Epidermal melanocyte (primary cell): ENCODE measurements around the gene ZNF674.
"Not testable (repeated sequence)": the region's sequence is repeated elsewhere in the genome, so short reads cannot be mapped to it uniquely, and the experiment has no call there.

Experiments
- DNase-seq: peaks from one replicate; pipeline ENCODE4 v3.0.0; 2011; ENCODE audit warnings: low spot score; ENCODE audit not compliant: insufficient read length

Gene ZNF674

DNA sequence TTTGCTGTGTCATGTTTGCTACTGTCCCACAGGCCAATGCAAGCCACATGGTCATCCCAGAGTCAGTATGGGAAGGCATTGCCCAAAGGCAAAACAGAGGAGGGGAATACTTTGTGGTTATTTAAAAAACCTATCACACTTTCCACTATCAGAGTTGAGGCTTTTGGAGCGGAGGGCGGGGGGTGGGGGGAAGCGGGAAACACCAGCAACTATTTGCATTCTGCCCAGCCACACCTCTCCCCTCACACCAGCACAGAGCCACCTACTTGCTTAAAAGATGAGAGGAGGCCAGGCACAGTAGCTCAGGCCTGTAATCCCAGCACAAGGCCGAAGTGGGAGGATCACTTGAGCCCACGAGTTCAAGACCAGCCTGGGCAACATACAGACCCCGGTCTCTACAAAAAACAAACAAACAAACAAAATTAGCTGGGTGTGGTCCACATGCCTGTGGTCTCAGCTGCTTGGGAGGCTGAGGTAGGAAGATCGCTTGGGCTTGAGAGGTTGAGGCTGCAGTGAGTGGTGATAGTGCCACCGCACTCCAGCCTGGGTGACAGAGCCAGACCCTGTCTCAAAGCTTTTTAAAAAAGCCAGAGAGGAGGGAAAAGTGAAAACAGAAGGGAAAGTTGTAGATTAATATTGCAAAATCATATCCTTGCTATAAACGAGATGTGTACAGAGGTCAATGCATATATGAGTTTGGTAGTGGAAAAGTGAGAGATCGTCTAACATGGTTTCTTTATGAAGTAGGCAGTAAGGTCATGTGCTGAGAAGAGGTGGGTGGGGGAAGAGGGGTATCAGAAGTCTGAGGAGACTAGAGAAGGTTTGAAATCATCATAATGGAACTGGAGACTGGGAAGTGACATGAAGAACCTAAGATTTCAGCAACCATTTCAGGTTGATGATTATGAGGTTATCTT is 26.5 kb upstream of the ZNF674 start:
- DNase-seq: no peak

DNA sequence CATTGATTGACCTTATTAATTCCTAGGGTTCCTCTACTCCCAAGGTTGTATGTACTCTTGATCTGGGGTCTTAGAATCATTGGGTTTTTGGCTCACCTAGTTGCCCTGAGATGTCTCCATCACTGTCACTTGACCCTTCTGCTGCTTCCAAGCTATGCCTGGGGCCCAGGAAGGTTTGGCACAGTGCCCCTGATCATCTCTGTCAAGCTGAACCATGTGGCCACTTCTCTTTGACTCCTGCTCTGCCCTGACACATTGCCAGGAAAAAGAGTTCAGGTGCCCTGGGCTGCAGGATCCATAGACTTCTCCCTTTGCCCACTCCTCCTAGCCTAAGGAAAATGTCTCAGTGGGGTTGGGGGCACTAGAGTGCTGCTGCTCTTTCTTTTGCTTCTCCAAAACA is 24.4 kb upstream of the ZNF674 start:
- DNase-seq: no peak

DNA sequence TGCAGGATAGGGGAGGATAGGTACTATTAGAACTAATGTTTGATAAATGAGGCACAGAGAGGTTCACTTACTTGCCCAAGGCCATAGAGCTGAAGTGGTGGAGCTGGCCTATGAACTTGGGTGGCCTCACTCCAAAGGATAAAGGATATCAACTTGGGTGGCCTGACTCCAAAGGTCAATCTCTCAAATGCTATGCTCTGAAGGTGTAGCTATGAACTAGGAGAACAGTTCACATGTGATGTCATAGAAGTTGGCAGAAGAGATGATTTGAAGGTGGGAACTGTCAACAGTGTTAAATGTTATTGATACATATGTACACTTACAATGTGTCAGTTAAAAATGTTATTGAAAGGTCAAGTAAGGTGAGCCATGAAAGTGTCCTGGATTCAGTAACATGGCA is 22.2 kb upstream of the ZNF674 start:
- DNase-seq: no peak

DNA sequence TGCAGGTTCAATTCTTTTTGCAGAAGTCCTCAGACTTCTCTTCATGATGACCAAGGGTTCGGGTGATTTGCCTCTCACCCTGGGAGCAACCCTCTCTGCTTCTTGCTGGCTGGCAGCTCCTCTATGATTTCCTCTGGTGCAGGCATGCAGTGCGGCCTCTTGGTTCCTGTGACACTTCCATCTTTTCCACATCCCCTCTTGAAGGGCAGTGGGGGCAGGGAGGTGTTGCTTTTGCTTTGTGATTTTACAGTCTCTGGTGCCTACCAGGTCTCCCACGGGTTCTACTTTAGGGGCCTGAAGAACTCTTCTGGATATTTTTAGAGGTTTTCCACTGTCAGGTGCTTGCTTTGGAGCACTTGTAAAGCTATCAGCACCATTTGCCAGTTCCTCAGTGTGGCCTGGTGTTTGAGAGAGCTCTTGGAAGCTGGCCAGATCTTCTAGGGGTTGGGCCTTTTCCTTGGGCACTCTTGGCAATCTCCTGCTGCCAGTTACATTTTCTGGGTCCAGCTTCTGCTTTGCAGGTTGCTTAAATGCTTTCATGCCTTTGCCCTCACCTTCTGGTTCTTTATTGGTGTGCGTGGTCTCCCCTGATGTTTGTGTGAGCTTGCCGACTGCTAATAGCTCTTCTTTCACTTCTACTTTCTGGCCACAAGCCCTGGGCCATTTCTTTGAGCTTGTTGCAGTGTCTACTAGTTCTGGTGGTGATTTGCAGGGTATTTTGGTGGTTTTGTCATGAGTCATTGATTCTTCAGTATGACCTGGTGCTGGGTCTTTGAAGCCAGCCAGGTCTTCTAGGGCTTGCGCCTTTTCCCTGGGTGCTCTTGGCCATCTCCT is 16.8 kb upstream of the ZNF674 start:
- DNase-seq: no peak

DNA sequence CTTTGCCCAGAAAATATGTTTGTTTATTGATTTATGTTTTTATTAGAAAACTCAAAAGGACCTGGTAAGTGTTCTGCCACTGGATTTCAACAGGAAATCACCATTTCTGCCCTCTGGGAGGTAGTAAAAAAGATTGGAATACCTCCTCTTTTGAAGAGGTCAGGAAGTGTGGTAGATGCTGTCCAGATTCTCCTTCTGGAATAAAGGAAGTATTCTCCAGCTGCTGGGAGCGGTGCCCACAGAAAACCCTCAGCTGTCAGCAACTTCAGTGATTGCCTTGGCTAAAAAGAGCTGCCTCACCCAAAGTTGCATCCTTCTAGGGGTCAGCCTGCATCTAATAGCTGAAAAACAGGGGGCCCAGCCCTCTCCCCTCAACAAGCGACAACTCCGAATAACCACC is 13.8 kb upstream of the ZNF674 start:
- no peak for DNase-seq

DNA sequence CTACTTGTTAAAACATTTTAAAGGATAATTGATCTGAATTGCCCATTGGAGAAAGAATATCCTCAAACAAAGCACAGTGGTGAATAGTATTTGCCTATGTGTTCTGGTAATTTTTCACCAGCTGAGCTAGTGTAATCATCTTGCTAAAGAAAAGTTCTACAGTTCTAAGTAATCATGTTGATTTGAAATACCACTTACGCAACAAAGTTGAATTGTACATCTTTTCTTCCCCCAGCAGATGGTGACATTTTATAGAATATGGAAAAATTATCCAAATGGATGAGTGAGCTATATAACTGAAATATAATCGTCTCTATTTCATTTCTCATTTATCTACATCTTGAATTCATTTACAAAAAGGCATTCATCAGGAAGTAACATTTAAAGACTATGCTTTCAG is 9.7 kb upstream of the ZNF674 start:
- no peak for DNase-seq

DNA sequence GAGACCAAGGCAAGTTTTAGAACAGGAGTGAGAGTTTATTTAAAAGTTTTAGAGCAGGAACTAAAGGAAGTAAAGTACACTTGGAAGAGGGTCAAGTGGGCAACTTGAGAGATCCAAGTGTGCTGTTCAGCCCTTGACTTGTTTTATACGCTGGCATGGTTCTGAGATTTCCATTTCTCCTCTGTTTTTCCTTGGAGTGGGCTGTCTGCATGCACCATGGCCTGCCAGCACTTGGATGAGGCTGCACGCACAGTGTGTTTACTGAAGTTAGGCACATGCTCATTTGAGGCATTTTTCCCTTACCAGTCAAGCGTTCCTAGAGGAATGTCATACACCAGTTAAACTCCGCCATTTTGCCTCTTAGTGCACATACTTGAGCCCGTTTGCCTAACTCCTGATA is 8.7 kb upstream of the ZNF674 start:
- DNase-seq: no peak

DNA sequence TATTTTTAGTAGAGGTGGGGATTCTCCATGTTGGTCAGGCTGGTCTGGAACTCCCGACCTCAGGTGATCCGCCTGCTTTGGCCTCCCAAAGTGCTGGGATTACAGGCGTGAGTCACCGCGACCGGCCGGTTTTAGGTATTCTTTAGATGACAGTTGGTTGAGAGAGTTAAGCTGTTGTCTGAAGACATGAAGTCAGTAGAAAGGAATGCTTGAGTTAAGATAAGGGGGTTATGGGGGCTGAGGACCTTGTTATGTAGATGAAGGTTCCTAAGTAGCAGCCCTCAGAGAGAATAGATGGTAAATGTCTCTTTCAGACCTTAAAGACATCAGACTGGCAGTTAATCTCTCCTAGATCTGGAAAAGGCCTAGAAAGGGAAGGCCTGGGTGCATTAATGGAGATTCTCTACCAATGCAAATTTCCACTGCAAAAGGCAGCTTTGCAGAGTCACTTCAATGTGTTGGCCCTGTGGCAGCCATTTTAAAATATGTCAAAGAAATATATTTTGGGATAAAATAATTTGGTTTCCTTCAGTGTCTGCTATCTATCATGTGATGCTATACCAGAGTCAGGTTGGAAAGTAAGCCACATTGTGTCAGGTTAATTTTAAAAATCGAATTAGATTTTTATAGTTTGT is 6.4 kb upstream of the ZNF674 start:
- DNase-seq: no peak

DNA sequence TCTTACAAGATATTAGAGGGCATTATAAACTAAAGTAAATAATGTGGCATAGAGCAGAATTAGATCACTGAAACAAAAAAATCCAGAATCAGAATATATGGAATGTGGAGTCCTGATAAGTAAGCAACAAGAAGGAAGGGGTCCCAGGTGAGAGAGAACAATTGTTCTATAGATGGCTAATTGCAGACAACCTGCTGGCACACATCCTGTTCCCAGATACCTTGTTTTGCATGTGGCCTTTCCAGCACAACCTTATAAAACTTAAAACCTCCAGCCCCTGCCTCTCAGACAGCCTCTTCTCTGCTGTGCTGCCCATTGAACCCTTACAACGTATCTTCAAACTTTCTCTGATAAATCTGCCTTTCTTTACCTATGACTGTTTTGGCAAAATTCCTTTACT is 4.7 kb upstream of the ZNF674 start:
- no peak for DNase-seq

DNA sequence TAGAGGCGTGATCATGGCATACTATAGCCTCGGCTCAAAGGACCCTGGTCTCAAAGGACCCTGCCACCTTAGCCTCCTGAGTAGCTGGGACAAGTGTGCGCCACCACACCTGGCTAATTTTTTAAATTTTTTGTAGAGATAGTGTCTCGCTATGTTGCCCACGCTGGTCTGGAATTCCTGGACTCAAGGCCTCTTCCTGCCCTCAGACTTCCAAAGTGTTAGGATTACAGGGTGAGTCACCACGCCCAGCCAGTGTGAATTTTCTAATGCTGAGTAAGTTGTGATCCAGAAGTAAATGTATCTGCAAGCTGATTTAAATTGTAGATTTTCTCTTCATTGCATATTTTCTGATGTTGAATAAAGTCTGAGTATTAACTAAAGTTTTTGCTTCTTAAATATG is 2.6 kb upstream of the ZNF674 start:
- DNase-seq: no peak

DNA sequence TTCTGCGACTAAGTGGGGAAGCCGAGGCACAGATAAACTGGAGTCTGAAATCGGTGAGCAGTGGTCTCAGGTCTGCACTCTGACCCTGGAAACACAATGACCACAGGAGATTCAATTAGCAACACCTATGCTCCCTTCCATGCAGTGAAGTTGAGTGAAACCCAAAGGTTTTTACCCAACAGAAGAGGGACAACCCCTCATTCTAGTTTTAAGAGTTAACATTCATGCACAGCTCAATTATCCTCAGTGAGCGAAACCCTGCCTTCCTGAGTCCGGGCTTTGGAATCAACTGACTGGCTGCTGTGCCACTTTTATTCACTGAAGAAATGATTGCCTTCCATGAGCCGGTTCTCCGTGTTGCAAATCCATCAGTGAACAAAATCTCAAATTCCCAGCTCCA is 694 bp downstream of the ZNF674 start:
- not testable (repeated sequence) for DNase-seq

DNA sequence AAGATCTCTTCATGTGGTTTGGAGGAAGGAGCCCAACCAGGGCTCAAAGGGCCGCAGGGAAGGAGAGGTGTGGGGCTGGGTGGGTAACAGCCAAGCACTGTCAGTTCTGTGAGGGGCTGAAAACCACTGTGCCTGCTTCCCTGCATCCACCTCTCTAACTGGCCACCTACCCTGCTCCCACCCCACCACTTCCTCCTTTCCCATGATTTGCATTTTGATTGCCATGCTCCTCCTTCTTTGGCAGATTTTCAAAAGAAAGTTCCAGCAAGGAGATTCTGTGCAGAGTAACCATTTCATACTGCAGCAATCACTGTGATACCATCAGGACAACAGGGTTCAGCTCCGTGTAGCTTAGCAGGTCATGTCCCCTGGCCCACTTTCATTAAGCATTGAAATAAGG is 1.8 kb downstream of the ZNF674 start:
- DNase-seq: no peak

DNA sequence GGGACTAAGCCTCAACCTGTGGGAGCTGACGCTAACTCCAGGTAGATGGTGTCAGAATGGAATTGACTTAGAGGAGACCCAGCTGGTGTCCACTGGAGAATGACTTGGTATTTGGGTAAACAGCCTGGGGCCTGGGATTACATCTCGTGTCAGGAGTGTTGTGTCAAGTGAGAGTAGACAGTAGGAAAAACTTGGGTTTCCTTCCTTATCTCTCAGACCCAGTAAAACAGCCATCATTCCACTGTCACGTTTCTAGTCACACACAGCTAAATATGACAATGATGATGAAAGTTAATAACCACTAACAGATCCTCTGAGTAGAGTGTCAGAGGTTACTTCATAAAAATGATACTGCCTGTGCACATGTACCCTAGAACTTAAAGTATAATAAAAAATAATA is 13.8 kb downstream of the ZNF674 start:
- no peak for DNase-seq

DNA sequence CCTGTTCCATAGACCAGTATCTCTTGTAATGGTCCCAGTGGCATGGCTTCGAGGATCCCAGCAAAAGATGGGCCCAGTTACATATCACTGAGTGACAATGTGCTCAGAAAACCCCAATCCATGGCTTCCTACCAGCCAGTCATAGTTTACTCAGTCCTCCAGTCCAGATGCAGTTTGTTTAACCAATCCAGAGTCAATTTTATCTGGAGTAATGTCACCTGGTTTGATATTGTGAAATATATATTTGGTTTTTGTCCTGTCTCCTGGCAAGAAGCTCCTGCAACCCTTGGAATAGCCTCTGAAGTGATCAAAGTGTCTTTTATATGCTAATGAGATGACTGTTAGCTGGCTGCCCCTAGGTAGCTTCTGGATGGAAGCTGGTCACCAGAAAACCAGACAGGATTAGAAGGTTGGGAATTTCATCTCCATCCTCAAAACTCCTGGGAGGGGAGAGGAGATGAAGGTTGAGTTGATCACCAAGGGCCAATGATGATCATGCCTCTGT is 14.8 kb downstream of the ZNF674 start:
- not testable (repeated sequence) for DNase-seq

DNA sequence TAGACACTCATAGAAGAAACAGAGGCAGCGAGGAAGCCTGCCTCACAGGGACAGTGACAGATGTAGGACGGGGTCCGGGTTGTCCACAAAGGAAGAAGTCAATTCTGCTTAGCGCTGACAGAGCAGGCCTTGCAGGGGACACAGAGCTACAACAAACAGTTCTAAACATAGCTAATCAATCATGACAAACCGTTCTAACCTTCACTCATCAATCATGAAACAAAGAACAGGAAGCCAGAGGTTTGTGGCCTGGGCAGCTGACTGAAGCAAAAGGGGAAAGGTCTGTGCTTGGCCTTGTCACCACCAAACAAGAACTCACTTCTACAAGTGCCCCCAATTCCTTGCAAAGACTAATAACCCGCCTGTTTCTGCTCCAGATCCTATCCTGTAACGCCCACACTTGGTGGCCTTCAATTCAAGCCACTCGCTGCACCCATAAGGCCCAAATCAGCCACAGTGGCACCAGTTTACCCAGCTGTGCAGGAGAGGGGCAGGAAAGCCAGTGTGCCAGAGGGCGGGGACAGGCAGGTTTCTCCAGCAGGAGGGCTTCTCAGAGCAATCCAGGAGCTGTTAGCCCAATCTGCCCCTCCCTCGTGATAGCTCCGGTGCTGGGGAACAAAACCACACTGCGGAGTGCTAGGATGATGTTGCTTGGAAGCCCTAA is 15.3 kb downstream of the ZNF674 start:
- DNase-seq: not testable (repeated sequence)

DNA sequence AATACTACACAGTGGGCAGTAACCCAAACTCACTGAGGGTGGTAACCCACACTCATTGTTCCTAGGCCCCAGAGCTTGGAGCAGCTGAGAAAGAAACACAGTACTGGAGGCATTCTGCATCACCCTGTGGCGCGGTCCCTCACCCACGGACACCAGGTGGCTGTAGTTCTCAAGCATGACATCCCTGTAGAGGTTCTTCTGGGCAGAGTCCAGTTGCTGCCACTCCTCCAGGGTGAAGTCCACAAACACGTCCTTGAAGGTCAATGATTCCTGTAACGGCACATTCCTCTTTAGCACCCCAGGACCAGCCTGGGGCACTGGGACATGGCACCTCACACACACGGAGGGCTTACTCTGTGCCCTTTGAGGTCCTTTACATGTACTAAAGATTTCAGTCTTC is 16.6 kb downstream of the ZNF674 start:
- DNase-seq: not testable (repeated sequence)

DNA sequence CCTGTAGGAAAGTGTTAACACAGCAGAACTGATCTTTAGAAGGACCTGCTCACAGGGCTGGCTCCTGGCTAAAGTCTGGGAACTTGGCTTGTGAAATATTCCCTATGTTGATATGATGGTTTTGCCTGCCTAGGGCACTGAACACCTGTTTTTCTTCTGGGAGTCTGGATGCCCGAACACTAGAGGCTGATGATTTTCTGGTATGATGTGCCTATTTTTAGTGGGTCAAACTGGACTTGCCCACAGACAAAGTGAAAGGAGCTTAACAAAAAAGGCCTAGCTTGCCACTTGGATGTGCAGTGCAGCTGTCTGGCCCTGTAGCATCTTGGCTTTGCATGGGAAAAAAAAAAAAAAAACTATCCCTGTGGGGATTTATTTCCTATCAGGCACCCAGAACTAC is 39.1 kb downstream of the ZNF674 start:
- no peak for DNase-seq

DNA sequence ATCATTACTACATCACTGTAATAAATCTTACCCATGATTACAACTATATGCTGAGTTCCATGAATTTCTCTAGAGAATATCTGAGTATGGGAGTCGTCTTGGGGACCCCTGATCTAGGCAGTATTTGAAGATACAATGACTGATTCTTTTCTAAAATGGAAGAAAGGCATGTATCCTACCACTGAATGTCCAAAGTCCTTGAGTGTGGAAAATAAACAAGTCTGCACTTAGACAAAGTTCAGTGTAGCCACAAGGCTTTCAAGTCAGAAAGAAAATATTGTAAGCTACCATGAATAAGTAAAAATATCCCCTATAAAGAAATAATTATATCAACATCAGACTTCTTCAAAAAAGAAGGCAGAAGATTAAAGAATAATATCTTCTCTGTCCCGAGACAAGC is 42.4 kb downstream of the ZNF674 start:
- no peak for DNase-seq

DNA sequence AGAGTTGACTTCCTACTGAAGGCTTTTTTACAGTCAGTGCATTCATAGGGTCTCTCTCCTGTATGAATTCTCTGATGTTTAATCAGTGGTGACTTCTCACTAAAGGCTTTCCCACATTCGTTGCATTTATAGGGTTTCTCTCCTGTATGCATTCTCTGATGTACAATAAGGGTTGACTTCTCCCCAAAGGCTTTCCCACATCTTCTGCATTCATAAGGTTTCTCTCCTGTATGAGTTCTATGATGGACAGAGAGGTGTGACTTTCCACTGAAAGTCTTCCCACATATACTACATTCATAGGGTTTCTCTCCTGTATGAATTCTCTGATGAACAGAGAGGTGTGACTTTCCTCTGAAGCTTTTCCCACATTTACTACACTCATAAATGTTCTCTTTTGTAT is 45.2 kb downstream of the ZNF674 start:
- no peak for DNase-seq

DNA sequence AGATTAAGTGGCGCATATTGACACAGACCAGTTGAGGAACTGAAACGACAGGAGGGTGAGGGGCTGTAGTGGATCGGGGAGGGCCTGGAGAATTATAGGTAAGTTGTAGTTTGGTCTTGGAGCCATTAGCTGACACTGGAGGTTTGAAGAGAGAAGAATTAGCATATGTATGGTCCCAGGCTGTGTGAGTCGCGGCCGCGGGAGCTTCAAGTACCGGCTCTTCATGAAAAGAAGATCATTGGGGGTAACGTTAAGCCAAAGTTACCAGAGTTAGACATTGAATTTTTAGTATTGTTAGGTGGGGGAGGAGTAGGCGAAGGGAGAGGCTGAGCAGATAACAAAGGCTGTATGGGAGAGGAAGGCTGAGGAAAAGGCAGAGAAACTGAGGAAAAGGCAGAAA is 56.5 kb downstream of the ZNF674 start:
- DNase-seq: no peak

DNA sequence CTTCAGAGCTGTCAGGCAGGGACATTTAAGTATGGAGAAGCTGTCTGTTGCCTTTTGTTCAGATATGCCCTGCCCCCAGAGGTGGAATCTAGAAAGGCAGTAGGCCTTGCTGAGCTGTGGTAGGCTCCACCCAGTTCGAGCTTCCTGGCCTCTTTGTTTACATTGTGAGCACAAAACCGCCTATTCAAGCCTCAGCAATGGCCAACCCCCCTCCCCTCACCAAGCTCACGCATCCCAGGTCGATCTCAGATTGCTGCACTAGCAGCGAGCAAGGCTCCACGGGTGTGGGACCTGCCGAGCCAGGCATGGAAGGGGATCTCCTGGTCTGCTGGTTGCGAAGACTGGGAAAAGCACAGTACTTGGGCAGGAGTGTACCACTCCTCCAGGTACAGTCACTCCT is 59.3 kb downstream of the ZNF674 start:
- no peak for DNase-seq
